ENCODE data around the gene CD9. TPM values are rescaled to one million over a fixed set of nuclear protein-coding genes. Genes with fewer than 3 reads are reported as not detected.

Gene CD9
- total RNA-seq, 2 donors from 2014 or later: 33.5 to 99.1 TPM

GRCh38 chr12:6166808-6167207, 33.4 kb upstream of the CD9 start:
- Histone ChIP-seq H3K9me3 (ENCODE audit: control insufficient read depth, low read length) (no peaks in the 10 kb centered on the region), H3K4me1 (ENCODE audit: control insufficient read depth, insufficient read depth, low read length) (no peaks in the 10 kb centered on the region), H3K4me3 (ENCODE audit: low read length) (no peak overlapping the region), H3K27me3 (ENCODE audit: control insufficient read depth, insufficient read depth, low read length, poor library complexity, severe bottlenecking) (no peaks in the 10 kb centered on the region), H3K36me3 (ENCODE audit: control insufficient read depth, insufficient read depth, low read length) (no peaks in the 10 kb centered on the region), H3K27ac (ENCODE audit: low read depth, low read length) (no peak overlapping the region), H3K9ac (ENCODE audit: extremely low read depth, low read length, poor library complexity, severe bottlenecking) (no peak overlapping the region)
- Mint-ChIP-seq H3K27me3 (ENCODE audit: insufficient read depth) (peaks cover 4% of the 10 kb centered on the region), H3K36me3 (ENCODE audit: low read depth) (no peaks in the 10 kb centered on the region), H3K4me3 (no peak overlapping the region), H3K27ac (peak overlapping the region; percentile 73), H3K9me3 (no peaks in the 10 kb centered on the region), H3K4me1 (no peaks in the 10 kb centered on the region)
- TF ChIP-seq, protein P1, sequence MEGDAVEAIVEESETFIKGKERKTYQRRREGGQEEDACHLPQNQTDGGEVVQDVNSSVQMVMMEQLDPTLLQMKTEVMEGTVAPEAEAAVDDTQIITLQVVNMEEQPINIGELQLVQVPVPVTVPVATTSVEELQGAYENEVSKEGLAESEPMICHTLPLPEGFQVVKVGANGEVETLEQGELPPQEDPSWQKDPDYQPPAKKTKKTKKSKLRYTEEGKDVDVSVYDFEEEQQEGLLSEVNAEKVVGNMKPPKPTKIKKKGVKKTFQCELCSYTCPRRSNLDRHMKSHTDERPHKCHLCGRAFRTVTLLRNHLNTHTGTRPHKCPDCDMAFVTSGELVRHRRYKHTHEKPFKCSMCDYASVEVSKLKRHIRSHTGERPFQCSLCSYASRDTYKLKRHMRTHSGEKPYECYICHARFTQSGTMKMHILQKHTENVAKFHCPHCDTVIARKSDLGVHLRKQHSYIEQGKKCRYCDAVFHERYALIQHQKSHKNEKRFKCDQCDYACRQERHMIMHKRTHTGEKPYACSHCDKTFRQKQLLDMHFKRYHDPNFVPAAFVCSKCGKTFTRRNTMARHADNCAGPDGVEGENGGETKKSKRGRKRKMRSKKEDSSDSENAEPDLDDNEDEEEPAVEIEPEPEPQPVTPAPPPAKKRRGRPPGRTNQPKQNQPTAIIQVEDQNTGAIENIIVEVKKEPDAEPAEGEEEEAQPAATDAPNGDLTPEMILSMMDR (conservative IDR thresholded peaks at IDR 0.05): no peak
- 80 to 96% methylated on average over 1 to 5 of the region's 6 CpGs for WGBS, 2 experiments (ENCODE audit: insufficient coverage in 1 of 2, insufficient read length in 1 of 2)
- no peak for DNase-seq

- Histone ChIP-seq H3K9me3 (ENCODE audit: control insufficient read depth, low read length) (no peaks in the 10 kb centered on the region), H3K27me3 (ENCODE audit: control insufficient read depth, insufficient read depth, low read length, poor library complexity, severe bottlenecking) (no peaks in the 10 kb centered on the region), H3K4me3 (ENCODE audit: low read length) (no peak overlapping the region), H3K9ac (ENCODE audit: extremely low read depth, low read length, poor library complexity, severe bottlenecking) (no peak overlapping the region), H3K4me1 (ENCODE audit: control insufficient read depth, insufficient read depth, low read length) (no peaks in the 10 kb centered on the region), H3K27ac (ENCODE audit: low read depth, low read length) (no peak overlapping the region), H3K36me3 (ENCODE audit: control insufficient read depth, insufficient read depth, low read length) (no peaks in the 10 kb centered on the region)
- no peak for DNase-seq
- Mint-ChIP-seq H3K36me3 (ENCODE audit: low read depth) (no peaks in the 10 kb centered on the region), H3K4me1 (no peaks in the 10 kb centered on the region), H3K4me3 (no peak overlapping the region), H3K9me3 (no peaks in the 10 kb centered on the region), H3K27ac (peak overlapping the region; percentile 45), H3K27me3 (ENCODE audit: insufficient read depth) (peaks cover 7% of the 10 kb centered on the region)
- WGBS, 2 experiments (ENCODE audit: insufficient coverage in 1 of 2, insufficient read length in 1 of 2): 87 to 96% methylated on average over 10 to 17 of the region's 17 CpGs
- TF ChIP-seq, protein P1 (conservative IDR thresholded peaks at IDR 0.05): no peak
Measured at GRCh38 chr12:6167327-6168280, 32.6 kb upstream of the CD9 start.

GRCh38 chr12:6171409-6172015, 28.7 kb upstream of the CD9 start:
- Mint-ChIP-seq H3K4me3 (no peak overlapping the region), H3K9me3 (peaks cover 4% of the 10 kb centered on the region), H3K36me3 (ENCODE audit: low read depth) (no peaks in the 10 kb centered on the region), H3K27ac (no peak overlapping the region), H3K27me3 (ENCODE audit: insufficient read depth) (peaks cover 11% of the 10 kb centered on the region), H3K4me1 (no peaks in the 10 kb centered on the region)
- WGBS, 2 experiments (ENCODE audit: insufficient coverage in 1 of 2, insufficient read length in 1 of 2): 96% methylated on average over 13 to 21 of the region's 21 CpGs
- H3K4me1 ChIP-seq (ENCODE audit: control insufficient read depth, insufficient read depth, low read length): no peaks in the 10 kb centered on the region
- H3K4me3 ChIP-seq (ENCODE audit: low read length): no peak overlapping the region
- no peak overlapping the region for H3K9ac ChIP-seq (ENCODE audit: extremely low read depth, low read length, poor library complexity, severe bottlenecking)
- TF ChIP-seq, protein P1 (conservative IDR thresholded peaks at IDR 0.05): no peak
- H3K27ac ChIP-seq (ENCODE audit: low read depth, low read length): no peak overlapping the region
- no peaks in the 10 kb centered on the region for H3K9me3 ChIP-seq (ENCODE audit: control insufficient read depth, low read length)
- H3K27me3 ChIP-seq (ENCODE audit: control insufficient read depth, insufficient read depth, low read length, poor library complexity, severe bottlenecking): no peaks in the 10 kb centered on the region
- DNase-seq: no peak
- H3K36me3 ChIP-seq (ENCODE audit: control insufficient read depth, insufficient read depth, low read length): no peaks in the 10 kb centered on the region

Data from endodermal cell (in vitro differentiated cells).